GM21528 (cell line): Measurements from ENCODE around the gene S100A13.
"Not testable (repeated sequence)": the region's sequence is repeated elsewhere in the genome, so short reads cannot be mapped to it uniquely, and the experiment has no call there.

Experiments used
- ATAC-seq: cut with Tn5 transposase; IDR thresholded peaks from one replicate; pipeline ENCODE4 v1.9.1; 2021; ENCODE audit warnings: mild to moderate bottlenecking, moderate library complexity; ENCODE audit not compliant: unreplicated experiment, low FRiP score

The S100A13 gene

DNA sequence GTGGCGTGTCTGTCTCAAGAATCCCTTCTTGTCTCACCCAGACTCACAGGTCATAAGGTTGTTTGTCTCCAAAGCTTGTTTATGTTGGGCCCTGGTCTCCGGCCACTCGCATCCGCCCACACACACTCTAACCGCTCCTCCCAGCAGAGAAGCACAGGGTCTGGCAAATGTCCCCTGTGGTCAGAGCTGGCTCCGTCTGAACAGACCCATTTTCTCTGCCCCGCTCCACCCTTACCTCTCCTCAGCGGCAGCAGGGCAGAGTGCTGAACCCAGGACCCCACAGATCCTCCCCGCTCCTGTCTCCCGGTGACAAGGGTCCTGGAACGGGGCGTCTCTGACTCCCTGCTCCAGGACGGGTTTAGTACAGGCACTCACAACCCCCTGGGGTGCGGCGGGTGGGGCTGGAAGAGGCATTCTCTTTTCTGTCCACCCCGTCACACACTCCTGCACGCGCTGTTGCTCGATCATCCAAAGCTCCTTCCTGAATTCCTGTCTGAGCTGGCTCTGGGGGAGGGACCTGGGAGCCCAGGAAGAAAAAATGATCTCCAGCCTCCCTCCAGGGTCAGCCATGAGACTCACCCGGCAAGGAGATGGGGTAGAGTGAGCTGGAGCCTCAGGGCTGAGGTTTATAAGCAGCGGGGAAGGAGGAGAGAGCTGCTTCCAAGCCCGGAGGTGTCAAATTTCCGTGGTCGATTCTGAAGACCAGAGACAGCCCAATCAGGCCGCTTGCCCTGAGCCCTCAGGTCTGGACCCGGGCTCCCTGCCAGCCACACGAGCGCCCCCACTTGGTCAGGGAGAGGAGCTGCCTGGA lies at the start of gene S100A13:
TSS of gene S100A13 (minus strand) at position 602 of the 811 bp plus-strand sequence. CDS start 1,033 bp downstream, outside the sequence.
- ATAC-seq, result no peak

DNA sequence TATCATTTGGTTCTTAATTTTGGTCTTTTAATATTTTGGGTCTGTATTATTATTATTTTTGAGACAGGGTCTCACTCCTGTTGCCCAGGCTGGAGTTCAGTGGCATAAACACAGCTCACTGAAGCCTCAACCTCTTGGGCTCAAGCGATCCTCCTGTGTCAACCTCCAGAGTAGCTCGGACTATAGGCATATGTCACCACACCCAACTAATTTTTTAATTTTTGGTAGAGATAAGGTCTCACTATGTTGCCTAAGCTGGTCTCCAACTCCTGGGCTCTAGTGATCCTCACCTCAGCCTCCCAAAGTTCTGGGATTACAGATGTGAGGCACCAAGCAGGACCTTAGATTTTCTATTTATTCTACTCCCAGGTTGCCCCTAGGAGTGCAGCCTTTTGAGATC lies 46.2 kb upstream of the S100A13 start:
- no peak for ATAC-seq

DNA sequence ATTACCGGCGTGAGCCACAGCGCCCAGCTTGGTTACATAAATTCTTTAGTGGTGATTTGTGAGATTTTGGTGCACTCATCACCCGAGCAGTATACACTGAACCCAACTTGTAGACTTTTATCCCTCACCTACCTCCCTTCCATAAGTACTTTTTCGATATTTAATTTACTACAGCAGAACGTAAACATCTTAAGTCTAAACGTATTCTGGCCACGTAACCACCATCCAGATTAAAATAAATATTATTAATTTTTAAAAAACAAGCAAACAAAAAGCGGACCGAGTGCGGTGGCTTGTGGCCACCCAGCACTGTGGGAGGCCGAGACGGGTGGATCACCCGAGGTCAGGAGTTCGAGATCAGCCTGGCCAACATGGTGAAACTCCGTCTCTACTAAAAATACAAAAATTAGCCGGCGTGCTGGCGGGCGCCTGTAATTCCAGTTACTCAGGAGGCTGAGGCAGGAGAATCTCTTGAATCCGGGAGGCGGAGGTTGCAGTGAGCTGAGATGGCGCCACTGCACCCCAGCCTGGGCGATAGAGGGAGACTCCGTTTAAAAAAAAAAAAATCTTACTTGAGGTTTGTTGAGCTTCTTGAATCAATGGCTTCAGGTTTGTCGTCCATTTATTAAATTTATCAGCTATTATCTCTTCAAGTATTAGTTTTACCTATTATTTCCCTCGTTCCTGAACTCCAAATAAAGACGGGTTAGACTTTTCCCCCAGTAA lies 44.5 kb upstream of the S100A13 start:
- ATAC-seq, result peak; percentile 19

DNA sequence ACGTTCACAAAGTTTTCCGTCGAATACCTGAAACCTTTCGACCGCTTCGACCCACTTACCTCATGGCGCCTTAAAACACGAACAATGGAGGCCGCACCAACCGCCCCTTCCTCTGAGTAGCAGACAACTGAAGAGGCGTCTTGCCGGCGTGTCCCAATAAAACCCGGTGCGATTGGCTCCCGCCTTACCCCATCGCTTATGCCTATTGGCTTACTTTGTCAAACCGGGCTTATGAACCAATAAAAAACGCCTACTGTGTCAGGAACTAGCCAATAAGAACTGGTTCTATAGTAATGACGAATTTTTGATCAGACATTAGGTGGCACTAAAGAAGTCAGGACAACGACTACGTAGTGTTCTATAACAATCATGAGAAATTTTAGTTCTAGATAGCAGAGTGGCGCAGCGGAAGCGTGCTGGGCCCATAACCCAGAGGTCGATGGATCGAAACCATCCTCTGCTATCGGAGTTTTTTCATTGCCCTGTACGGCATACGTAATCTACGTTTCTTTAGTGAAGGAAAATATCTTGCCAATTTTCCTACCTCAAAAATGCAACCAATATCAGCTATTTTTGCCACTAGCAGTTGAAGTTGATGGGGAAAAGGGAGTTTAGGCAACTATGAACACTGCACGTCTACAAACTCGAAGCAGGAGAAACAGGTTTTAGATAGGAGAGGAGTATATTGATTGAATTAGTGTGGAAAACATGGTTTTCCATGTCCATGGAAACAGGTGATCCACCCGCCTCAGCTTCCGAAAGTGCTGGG lies 43.7 kb upstream of the S100A13 start, which contains the start of gene ILF2:
TSS of gene ILF2 (minus strand) at position 135 of the 769 bp plus-strand sequence. CDS start at position 64, 71 bp downstream.
- peak; percentile 92 for ATAC-seq

DNA sequence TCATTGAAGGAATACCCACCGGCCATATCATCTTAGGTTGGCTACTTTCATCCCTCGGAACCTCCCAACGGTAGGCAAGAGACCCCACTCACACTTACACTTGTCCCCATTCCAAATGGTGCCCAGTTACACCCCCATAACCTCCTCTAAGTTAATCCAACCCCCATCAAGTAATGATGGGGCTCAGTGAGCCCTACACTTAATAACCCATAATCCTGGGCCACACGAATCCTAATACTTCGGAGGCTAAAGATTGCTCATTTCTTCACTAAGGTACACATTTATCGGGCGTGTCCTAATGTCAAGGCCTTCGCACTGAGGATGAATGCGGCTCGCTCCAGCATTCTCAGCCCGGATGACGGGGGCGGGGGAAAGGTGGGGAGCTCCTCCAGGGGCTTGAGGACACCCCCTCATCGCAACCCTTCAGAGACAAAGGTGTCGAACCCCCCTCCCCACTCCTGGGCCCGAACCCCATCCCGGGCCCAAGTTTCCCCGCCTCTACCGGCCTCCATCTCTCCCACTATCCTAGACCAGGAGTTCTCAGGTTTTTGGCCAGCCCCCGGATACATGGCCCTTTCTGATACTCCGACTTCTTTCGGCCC lies 43.1 kb upstream of the S100A13 start:
- ATAC-seq, result no peak

DNA sequence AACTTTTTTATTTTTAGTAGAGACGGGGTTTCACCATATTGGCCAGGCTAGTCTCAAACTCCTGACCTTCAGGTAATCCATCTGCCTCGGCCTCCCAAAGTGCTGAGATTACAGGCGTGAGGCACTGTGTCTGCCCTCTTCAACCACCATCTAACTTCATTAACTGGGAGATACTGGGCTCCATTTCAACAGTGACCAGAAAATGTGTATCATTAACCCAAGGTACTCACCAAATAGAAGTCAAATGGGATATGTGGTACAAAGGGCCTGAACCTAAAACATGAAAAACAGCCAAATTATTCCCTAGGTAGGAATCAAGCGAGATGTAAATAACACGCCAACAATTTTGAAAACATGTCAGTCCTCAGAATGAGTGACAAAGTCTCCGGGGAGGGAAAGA lies 42.3 kb upstream of the S100A13 start:
- ATAC-seq, result no peak

DNA sequence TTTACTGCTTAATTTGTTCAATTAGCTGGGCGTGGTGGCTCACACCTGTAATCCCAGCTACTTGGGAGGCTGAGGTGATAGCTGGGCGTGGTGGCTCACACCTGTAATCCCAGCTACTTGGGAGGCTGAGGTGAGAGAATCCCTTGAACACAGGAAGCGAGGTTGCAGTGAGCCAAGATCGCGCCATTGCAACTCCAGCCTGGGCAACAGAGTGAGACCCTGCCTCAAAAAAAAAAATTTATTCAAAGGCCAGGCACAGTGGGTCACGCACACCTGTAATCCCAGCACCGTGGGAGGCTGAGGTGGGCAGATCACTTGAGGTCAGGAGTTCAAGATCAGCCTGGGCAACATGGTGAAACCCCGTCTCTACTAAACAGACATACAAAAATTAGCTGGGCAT lies 41.4 kb upstream of the S100A13 start:
- not testable (repeated sequence) for ATAC-seq

DNA sequence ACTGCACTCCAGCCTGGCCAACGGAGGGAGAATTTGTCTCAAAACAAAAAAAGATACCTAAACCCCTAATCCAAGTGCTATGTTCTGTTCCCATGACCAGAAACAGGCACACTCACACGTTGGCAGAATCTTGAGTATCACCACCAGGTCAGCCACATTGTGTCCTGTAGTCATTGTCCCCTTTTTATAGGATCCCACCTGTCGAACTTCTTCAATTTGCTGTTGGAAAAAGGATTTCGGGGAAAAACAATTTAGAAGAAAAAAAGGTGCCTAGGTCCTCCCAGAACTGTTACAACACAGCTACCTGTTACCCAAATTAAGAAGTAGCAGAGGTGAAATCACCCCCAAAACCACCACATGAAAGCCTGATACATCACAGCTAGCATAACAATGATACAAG lies 40.1 kb upstream of the S100A13 start:
- ATAC-seq, result no peak

DNA sequence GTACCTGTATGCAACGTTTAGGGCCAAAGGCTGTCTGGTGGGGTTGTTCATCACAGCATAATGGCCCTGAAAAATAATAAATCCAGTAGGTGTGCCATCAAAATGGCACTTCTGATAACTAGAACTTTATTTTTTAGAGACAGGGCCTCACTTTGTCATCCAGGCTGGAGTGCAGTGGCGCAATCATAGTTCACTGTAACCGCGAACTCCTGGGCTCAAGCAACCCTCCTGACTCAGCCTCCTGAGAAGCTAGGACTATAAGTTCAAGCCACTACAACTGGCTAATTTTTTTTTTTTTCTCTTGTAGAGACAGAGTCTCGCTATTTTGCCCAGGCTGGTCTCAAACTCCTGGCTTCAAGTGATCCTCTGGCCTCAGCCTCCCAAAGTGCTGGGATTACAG lies 35.9 kb upstream of the S100A13 start:
- ATAC-seq, result no peak

DNA sequence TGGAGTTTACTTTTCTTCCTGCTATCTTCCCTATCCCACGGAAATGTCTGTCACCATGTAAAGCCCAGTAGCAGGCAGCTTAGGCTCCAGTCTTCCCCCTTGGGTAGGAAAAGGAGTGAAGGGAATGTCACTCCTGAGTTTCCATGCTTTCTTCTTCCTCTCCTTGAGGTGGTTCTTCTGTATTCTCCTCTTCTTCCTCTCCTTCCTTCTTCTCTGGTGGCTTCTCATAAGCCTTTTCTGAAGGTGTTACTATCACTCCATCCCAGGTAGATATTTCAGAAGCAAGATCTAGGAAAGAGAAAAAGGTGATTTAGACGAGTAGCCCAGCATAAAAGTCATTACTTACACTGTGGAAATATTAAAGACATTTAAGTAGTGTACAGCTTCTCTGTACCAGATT lies 35.0 kb upstream of the S100A13 start:
- no peak for ATAC-seq

DNA sequence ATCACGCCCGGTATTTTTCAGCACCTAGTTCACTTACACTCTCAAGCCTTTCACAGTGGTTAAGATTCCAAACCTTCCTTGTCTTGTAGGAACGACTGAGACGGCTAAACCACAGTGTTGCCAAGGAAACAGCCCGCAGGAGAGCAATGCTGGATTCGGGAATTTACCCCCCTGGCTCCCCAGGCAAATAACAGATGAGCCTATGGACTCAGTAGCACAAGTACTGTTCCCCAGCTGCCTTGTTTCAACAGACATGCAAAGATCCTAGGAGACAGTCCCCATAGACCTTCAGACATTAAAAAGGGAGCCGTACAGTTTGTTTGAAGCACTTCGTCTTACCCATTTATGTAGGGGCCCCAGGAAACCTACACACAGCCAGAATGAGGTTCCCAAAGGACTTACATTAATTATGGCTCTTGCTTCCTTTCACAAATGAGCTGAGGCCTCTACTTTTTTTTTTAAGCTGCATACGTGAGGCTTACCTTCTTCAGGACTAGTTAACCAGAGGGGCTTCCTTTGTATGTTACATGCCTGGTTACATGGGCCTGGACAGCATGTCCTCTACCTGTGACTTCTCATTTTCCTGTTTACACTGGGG lies 33.9 kb upstream of the S100A13 start:
- ATAC-seq, result no peak

DNA sequence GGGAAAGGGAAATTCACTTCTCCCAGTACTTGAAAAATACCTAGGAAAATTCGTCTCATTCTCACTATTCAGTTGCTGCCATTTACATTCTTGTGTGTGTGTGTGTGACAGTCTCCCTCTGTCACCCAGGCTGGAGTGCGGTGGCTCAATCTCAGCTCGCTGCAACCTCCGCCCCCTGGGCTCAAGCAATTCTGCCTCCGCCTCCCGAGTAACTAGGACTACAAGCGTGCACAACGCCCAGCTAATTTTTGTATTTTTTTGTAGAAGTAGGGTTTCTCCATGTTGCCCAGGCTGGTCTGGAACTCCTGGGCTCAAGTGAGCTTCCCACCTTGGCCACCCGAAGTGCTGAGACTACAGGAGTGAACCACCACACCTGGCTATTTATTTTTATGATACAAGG lies 32.4 kb upstream of the S100A13 start:
- no peak for ATAC-seq

DNA sequence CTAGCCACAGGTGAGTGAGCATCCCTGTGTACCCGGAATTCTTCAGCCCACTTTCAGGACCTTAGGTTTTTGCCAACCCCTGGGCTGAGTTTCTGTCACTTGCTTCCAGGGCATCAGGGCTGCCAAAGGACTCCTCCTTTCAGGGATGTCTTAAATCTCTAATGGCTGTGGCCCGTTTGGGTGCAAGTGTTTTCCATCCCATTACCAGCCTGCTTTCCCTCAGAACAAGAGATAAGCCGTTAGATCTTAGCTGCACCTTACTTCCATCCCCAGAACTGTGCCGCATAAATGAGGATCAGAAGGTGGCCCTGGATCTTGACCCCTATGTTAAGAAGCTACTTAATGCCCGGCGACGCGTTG lies 31.9 kb upstream of the S100A13 start:
- ATAC-seq, result no peak

DNA sequence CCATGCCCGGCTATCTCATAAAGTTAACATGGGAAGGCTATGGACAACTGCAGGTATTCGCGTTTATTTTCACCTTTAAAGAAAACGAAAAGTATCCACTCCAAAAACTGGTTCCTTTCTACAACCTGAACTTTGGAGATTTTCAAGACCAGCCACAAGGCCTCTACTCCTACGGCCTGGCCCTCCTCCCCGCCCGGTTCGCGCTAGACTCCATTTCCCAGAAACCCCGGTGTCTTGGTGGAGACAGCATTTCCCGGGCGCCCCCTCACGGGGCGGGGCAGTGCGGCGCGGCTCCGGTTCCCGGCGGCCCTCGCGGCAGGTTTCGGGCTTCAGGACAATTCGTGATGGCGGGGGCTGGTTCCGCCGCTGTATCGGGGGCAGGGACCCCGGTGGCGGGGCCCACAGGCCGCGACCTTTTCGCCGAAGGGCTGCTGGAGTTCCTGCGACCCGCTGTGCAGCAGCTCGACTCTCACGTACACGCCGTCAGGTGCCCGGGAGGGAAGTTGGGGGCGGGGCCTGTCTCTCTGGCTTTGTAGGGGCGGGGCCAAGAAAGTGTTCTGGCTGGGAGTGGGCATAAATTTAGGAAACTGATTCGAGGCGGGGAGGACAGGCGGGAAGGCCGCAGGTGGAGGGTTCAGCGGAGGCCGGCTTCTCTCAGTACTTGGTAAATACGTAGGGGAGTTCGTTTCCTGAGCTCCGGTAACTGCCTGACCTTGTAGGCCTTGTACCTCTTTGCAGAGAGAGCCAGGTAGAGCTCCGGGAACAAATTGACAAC lies 31.3 kb upstream of the S100A13 start, which contains the start of gene SNAPIN:
TSS of gene SNAPIN (plus strand) at position 304 of the 775 bp plus-strand sequence. CDS start at position 345, 41 bp downstream.
- peak; percentile 78 for ATAC-seq

DNA sequence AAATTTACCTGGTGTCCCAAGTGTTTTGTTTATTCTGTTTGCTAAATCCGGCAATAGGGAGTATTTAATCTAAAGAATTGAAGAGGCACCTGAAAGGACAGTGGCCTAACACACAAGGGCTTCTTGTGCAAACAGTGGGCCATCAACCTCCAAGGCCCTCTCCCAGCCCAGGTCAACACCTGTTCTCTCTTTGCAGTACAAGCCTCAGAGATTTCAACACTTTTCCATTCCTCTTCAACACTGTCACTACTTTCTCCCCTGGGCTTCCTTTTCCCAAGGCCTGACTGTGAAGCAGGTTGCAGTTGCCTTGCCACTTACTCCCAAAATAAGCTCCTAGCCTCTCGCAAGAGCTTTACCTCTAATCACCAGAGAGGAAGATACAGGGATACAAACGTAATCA lies 28.0 kb upstream of the S100A13 start:
- ATAC-seq, result no peak

DNA sequence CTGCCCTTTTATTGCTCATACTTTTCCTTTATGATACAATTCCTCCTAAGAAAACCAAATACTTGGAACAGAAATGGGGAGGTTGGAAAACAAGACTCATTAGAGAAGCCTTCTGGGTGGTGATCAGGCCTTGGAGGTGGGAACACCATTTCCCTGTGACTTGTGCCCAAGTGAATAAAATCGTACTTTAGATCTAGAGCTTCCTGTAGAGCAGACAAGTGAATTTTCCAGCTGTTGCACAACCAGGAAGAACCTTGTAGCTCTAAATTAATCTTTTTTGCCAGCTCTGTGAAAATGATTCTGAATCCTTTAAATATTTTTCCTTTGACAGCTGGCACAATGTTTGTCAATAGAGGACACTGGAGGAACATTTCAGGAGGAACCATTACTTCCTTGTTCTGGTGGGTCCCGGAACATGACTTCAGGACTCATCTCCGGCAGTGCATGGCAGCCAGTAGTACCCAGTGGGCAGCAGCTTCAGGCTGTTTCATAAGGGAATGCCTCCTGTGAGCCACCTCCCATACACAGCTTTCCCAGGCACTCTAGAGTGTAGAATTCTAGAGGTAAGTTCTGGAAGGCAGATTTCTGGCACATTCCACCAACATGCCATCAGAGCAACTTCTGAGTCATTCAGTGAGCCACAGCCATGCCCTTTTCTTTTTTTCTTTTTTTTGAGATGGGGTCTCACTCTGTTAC lies 25.6 kb upstream of the S100A13 start:
- ATAC-seq, result no peak

DNA sequence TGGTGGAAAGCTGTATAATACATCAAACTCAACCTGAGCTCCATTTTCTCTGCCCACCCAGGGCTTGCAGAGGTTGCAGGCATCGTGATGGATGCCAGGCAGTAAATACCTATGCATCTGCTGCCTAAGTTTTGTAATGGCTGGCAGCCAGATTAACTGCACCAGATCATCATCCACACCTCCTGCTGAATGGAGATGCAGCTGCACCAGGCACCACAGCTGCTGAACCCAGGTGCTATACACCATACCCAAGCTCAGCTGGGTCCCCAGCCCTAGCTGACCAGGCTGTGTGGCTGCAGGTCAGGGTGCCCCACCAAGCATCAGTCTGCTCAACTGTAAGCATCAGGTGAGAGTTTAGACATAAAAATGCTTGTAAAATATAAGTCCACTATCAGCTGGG lies 24.5 kb upstream of the S100A13 start:
- ATAC-seq, result no peak

DNA sequence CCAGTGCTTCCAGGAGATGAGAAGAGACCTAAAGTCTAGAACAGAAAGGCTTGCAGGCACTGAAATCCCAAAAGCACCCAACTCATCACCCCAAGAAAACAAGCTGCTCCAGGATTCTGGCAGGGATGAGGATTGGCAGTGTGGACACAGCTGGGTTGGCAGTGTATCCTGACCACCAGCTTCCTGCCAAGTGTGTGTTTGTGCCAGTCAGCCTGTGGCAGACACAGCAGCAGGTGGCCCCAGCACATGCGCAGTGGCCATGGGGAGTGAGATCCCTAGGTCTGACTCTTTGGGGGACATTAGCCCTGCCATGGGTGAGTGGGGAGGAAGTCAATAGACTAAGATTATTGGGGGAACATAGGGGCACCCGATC lies 22.5 kb upstream of the S100A13 start:
- ATAC-seq, result no peak
